Activated CD8-positive, alpha-beta memory T cell treated with anti-CD3 and anti-CD28 coated beads for 1 hour (primary cell): ENCODE results near the gene KRTAP10-5.
"Not testable (repeated sequence)": the region's sequence is repeated elsewhere in the genome, so short reads cannot be mapped to it uniquely, and the experiment has no call there.

Source experiments
- DNase-seq, 2 donors: peaks; one replicate each; pipeline ENCODE4 v3.0.0-alpha.2; 2020; ENCODE audit warnings: low read depth in 1 of 2; ENCODE audit errors: extremely low read depth in 1 of 2

The KRTAP10-5 gene

GRCh38 chr21:44550285-44550684 lies 30.1 kb downstream of the KRTAP10-5 start:
- DNase-seq: not testable (repeated sequence)

GRCh38 chr21:44549525-44550211 lies 30.7 kb downstream of the KRTAP10-5 start:
- no peak for DNase-seq

DNA sequence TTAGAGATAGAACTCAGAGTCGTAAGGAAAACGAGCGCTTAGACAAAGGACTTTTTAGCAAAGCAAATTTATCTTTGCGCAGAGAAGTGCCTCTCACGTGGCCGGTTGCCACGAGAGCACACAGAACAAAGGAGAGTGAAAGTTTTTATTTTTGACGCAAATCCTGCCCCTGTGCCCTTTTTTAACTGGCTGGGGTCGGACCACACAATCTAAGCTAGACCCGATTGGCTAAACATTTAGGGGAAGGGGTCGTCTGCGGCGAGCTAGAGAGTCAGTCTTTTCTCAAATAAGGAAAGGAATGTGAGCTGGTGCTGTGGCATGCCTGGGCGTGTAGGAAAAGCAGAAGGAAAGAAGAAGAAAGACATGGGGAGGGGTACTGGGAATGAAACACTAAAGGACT lies 31.5 kb downstream of the KRTAP10-5 start:
- no peak for DNase-seq

GRCh38 chr21:44548381-44548780 lies 32.0 kb downstream of the KRTAP10-5 start:
- no peak for DNase-seq

GRCh38 chr21:44547656-44548331 lies 32.6 kb downstream of the KRTAP10-5 start:
- no peak for DNase-seq

DNA sequence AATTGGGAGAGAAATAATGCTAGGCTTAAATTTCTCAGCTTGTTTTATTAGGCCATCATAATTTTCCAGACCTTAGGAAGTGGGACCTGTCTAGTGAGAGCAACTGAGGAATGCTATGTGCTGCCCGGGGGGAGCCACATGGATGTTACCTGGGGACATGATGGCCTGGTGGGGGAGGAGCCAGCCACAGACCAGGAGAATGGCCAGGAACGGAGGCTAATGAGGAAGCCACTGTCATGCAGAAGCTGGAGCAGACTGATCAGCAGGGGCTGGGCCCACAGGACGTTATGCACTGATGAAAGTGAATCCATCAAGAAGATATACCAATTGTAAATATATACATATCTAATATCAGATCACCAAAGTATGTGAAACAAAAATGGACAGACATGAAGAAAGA lies 35.8 kb downstream of the KRTAP10-5 start:
- DNase-seq: no peak

GRCh38 chr21:44542716-44543115 lies 37.7 kb downstream of the KRTAP10-5 start:
- DNase-seq: no peak

GRCh38 chr21:44540741-44541288 lies 39.6 kb downstream of the KRTAP10-5 start:
- DNase-seq: no peak

DNA sequence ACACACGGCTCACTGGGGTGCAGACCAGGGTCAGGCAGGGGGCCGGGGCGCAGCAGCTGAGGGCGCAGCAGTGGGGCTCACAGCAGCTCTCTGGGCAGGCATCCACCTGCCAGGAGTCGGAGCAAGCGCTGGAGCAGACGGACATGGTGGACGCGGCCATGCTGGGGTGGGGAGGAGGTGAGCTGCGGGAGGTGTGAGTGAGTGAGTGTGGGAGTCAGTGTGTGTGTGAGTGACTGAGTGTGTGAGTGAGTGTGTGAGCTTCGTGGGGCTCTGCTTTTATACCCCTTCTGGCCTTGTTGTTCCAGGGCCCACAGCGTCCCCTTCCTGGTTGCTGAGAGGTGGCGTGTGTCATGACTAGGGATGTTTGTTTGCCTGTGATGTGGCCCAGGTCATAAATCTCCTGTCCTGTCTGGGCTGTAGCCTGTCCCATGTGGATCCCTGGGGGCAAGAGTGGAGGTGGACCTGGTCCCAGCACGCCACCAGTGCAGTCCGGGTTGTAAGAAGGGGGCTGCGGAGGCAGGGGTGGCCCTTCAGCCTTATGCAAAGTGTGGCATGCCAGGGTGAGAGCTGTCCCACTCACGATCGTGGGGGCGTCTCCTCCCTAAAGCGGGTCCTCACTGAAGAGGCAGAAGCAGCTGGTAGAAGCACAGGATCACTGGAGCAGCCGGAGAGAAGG lies 40.3 kb downstream of the KRTAP10-5 start, which contains the start of gene KRTAP10-1:
Gene KRTAP10-1 (minus strand): TSS at position 205 of the 676 bp plus-strand sequence. CDS start 45 bp downstream, at position 160.
- no peak for DNase-seq

GRCh38 chr21:44539046-44539445 lies 41.4 kb downstream of the KRTAP10-5 start:
- DNase-seq: no peak

GRCh38 chr21:44537930-44538911 lies 42.2 kb downstream of the KRTAP10-5 start:
- DNase-seq: no peak

DNA sequence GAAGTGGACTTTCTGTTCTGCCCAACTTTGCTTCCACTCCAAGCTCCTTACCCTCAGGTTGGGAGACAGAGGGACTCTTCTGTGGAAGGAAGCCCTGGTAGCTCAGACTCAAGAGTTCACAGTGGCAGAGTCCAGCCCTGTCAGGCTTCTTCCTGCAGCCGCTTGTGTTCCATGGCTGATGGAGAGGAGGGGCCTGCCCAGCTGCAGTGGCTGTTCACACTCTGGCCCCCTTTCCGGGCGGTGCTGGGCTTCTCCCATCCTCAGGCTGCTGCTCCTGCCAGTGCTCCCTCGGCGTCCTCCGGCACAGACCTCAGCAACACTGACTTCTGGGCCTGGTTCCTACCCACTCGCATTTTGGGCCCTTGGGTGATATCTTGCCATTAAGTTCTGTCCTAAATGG lies 44.4 kb downstream of the KRTAP10-5 start:
- no peak for DNase-seq

DNA sequence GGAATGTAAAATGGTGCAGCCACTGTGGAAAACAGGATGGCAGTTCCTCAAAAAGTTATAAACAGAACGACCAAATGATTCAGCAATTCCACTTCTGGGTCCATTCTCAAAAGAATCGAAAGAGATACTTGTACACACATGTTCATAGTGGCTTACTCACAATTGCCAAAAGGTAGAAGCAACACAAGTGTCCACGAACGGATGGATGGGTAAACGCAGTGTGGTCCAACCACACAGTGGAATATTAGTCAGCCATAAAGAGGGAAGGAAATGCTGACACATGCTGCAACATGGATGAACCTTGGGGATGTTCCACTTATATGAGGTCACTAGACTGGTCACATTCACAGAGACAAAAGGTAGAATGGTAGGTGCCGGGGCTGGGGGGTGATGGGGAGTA lies 45.7 kb downstream of the KRTAP10-5 start:
- DNase-seq: no peak

GRCh38 chr21:44533891-44534627 lies 46.3 kb downstream of the KRTAP10-5 start:
- no peak for DNase-seq

DNA sequence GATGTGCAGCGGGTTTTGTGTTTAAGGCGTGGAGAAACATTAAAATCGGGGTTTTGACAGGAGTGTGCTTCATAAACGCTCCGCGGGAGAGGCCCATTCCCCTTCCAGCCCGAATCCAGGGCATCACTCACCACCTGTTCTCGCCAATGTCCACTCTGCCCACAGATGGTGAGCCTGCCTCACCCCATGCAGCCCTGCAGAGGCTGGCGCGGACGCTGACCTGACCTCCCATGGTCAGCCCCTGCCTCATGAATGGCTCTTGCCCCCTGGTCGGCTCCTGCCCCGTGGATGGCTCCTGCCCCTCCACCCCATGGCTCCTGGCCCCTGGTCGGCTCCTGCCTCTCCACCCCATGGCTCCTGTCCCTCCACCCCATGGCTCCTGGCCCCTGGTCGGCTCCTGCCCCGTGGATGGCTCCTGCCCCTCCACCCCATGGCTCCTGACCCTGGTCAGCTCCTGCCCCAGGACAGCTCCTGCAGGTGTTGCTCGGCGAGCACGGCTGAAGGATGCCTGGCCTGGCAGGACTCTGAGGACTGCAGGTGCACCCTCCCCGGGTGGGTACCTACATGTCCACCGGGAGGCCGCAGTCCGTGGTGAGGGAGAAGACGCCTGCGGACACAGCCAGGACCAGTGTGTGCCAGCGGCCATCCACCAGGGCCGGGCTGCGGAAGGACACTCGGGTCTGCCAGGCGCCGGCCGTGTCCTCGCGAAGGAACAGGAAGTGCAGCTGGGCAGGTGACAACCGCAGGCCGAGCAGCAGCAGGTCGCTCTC lies 47.1 kb downstream of the KRTAP10-5 start:
- no peak for DNase-seq

GRCh38 chr21:44532712-44533111 lies 47.7 kb downstream of the KRTAP10-5 start:
- no peak for DNase-seq

- no peak for DNase-seq
These were observed 48.5 kb downstream of the KRTAP10-5 start for GRCh38 chr21:44531606-44532564.
